Progenitor cell of endocrine pancreas (in vitro differentiated cells): ENCODE measurements around the gene ATAD5. TPM values are rescaled to one million over a fixed set of nuclear protein-coding genes. Genes with fewer than 3 reads are reported as not detected.

Source experiments
- DNase-seq: peaks from one replicate; pipeline ENCODE4 v3.0.0; 2021; ENCODE audit warnings: low spot score; ENCODE audit not compliant: unreplicated experiment
- H3K27ac Mint-ChIP-seq: 2 replicates; pipeline ENCODE4 v1.8.0; 2021; ENCODE audit warnings: mild to moderate bottlenecking, moderate library complexity, mixed read lengths
- H3K27me3 Mint-ChIP-seq: 2 replicates; pipeline ENCODE4 v1.8.0; 2021; ENCODE audit warnings: mixed read lengths
- H3K36me3 Mint-ChIP-seq: 2 replicates; pipeline ENCODE4 v1.8.0; 2022; ENCODE audit warnings: mixed read lengths; ENCODE audit not compliant: insufficient read depth
- H3K4me1 Mint-ChIP-seq: 2 replicates; pipeline ENCODE4 v1.8.0; 2021; ENCODE audit warnings: low read depth, mixed read lengths
- H3K4me3 Mint-ChIP-seq: 2 replicates; pipeline ENCODE4 v1.8.0; 2021; ENCODE audit warnings: low read depth, mild to moderate bottlenecking, moderate library complexity, mixed read lengths
- H3K9me3 Mint-ChIP-seq: 2 replicates; pipeline ENCODE4 v1.8.0; 2021; ENCODE audit warnings: low read depth, mixed read lengths
- total RNA-seq: library from RNA; stranded (reverse); gene quantifications from 2 replicates; pipeline ENCODE4 v1.2.1, GENCODE V29; 2021
- TF ChIP-seq, protein P1 (sequence below): fragments of 200-600 bp; sonication (generic); IDR thresholded peaks from one replicate; pipeline ENCODE4 v1.5.0; 2021; ENCODE audit warnings: antibody characterized with exemption, mild to moderate bottlenecking; ENCODE audit not compliant: unreplicated experiment

The ATAD5 gene
- total RNA-seq, 1 donor from 2014 or later = 14.0 TPM

DNA sequence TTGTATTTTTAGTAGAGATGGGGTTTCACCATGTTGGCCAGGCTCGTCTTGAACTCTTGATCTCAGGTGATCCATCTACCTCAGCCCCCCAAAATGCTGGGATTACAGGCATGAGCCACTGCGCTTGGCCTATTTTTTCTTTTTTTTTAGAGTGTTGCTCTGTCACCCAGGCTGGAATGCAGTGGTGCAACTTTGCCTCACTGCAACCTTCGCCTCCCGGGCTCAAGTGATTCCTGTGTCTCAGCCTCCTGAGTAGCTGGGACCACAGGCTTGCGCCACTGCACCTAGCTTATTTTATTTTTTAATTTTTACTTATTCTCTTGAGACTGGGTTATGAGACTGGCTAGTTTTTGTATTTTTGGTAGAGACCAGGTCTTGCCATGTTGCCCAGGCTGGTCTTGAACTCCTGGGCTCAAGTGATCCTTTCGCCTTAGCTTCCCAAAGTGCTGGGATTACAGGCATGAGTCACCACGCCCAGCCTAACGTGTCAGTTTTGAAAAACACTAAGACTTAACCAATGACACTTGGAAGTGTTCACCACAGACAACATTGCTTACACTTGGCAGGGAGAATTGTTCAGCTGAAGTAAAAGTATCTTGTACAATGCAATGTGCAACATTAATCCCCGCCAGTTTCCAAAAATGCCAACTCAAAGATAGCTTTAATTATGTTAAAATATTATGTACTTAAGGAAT is 26.9 kb downstream of the ATAD5 start:
- TF ChIP-seq, protein P1, sequence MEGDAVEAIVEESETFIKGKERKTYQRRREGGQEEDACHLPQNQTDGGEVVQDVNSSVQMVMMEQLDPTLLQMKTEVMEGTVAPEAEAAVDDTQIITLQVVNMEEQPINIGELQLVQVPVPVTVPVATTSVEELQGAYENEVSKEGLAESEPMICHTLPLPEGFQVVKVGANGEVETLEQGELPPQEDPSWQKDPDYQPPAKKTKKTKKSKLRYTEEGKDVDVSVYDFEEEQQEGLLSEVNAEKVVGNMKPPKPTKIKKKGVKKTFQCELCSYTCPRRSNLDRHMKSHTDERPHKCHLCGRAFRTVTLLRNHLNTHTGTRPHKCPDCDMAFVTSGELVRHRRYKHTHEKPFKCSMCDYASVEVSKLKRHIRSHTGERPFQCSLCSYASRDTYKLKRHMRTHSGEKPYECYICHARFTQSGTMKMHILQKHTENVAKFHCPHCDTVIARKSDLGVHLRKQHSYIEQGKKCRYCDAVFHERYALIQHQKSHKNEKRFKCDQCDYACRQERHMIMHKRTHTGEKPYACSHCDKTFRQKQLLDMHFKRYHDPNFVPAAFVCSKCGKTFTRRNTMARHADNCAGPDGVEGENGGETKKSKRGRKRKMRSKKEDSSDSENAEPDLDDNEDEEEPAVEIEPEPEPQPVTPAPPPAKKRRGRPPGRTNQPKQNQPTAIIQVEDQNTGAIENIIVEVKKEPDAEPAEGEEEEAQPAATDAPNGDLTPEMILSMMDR = no peak

DNA sequence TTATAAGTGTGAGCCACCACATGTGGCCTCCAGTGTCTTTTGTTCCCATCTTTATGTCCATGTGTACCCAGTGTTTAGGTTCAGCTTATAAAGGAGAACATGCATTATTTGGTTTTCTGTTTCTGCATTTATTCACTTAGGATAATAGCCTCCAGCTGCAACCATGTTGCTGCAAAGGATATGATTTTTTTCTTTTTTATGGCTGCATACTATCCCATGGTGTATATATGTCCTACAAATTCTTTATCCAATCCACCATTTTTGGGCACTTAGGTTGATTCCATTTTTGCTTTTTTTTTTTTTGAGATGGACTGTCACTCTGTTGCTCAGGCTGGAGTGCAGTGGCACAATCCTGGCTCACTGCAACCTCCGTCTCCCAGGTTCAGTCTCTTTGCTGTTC is 32.9 kb downstream of the ATAD5 start:
- TF ChIP-seq, protein P1 = no peak
- Mint-ChIP-seq H3K27me3 (no peaks in the 10 kb centered on the region), H3K36me3 (peaks cover 16% of the 10 kb centered on the region), H3K4me3 (no peak overlapping the region), H3K4me1 (no peaks in the 10 kb centered on the region), H3K27ac (no peak overlapping the region), H3K9me3 (no peaks in the 10 kb centered on the region)
- no peak for DNase-seq

More for the DNA sequence above, 26.9 kb downstream of the ATAD5 start:
- H3K27me3 Mint-ChIP-seq = no peaks in the 10 kb centered on the region
- no peaks in the 10 kb centered on the region for H3K9me3 Mint-ChIP-seq
- no peaks in the 10 kb centered on the region for H3K4me1 Mint-ChIP-seq
- no peak overlapping the region for H3K4me3 Mint-ChIP-seq
- no peak overlapping the region for H3K27ac Mint-ChIP-seq
- no peak for DNase-seq
- H3K36me3 Mint-ChIP-seq = peaks cover 8% of the 10 kb centered on the region

- no peaks in the 10 kb centered on the region for H3K9me3 Mint-ChIP-seq
- TF ChIP-seq, protein P1 = no peak
- no peaks in the 10 kb centered on the region for H3K27me3 Mint-ChIP-seq
- H3K36me3 Mint-ChIP-seq = peaks cover 19% of the 10 kb centered on the region
- H3K4me3 Mint-ChIP-seq = no peak overlapping the region
- H3K27ac Mint-ChIP-seq = peak overlapping the region; percentile 41
- H3K4me1 Mint-ChIP-seq = no peaks in the 10 kb centered on the region
- no peak for DNase-seq
Observed at GRCh38 chr17:30869005-30869404, 37.2 kb downstream of the ATAD5 start.

GRCh38 chr17:30886187-30886586 is 54.4 kb downstream of the ATAD5 start:
- no peaks in the 10 kb centered on the region for H3K27me3 Mint-ChIP-seq
- no peaks in the 10 kb centered on the region for H3K9me3 Mint-ChIP-seq
- H3K4me1 Mint-ChIP-seq = no peaks in the 10 kb centered on the region
- no peak for DNase-seq
- no peaks in the 10 kb centered on the region for H3K36me3 Mint-ChIP-seq
- H3K27ac Mint-ChIP-seq = no peak overlapping the region
- no peak overlapping the region for H3K4me3 Mint-ChIP-seq
- TF ChIP-seq, protein P1 = no peak

- H3K27ac Mint-ChIP-seq = no peak overlapping the region
- H3K27me3 Mint-ChIP-seq = no peaks in the 10 kb centered on the region
- H3K4me3 Mint-ChIP-seq = no peak overlapping the region
- H3K36me3 Mint-ChIP-seq = peaks cover 5% of the 10 kb centered on the region
- no peaks in the 10 kb centered on the region for H3K9me3 Mint-ChIP-seq
- TF ChIP-seq, protein P1 = no peak
- no peaks in the 10 kb centered on the region for H3K4me1 Mint-ChIP-seq
- DNase-seq = no peak
Observed at GRCh38 chr17:30894236-30894635, 62.5 kb downstream of the ATAD5 start.
